MV-4-11 (cell line): ENCODE results near the gene ABCC6.
"Not testable (repeated sequence)": the region's sequence is repeated elsewhere in the genome, so short reads cannot be mapped to it uniquely, and the experiment has no call there.

Source experiments
- DNase-seq: peaks from one replicate; lab custom pipeline; 2025; lab: John Stamatoyannopoulos, UW

The ABCC6 gene

GRCh38 chr16:16223662-16224241, 458 bp upstream of the ABCC6 start:
- not testable (repeated sequence) for DNase-seq

GRCh38 chr16:16221382-16221781, 1.9 kb downstream of the ABCC6 start:
- not testable (repeated sequence) for DNase-seq

- not testable (repeated sequence) for DNase-seq
Measured at GRCh38 chr16:16220449-16220848, 2.8 kb downstream of the ABCC6 start.

GRCh38 chr16:16218787-16219186, 4.5 kb downstream of the ABCC6 start:
- DNase-seq: not testable (repeated sequence)

- DNase-seq: not testable (repeated sequence)
Measured at GRCh38 chr16:16218349-16218748, 4.9 kb downstream of the ABCC6 start.

- DNase-seq: peak; percentile 71
Measured at GRCh38 chr16:16213863-16214293, 9.4 kb downstream of the ABCC6 start.

- not testable (repeated sequence) for DNase-seq
Measured at GRCh38 chr16:16211404-16211803, 11.9 kb downstream of the ABCC6 start.

GRCh38 chr16:16208461-16208860, 14.8 kb downstream of the ABCC6 start:
- DNase-seq: not testable (repeated sequence)

GRCh38 chr16:16207787-16208334, 15.4 kb downstream of the ABCC6 start:
- peak; percentile 64 for DNase-seq

- DNase-seq: peak; percentile 81
Measured at GRCh38 chr16:16207097-16207786, 16.1 kb downstream of the ABCC6 start.

GRCh38 chr16:16205864-16206263, 17.4 kb downstream of the ABCC6 start:
- not testable (repeated sequence) for DNase-seq

GRCh38 chr16:16204552-16204951, 18.7 kb downstream of the ABCC6 start:
- not testable (repeated sequence) for DNase-seq

GRCh38 chr16:16203494-16203893, 19.8 kb downstream of the ABCC6 start:
- not testable (repeated sequence) for DNase-seq

GRCh38 chr16:16202400-16203143, 20.7 kb downstream of the ABCC6 start:
- DNase-seq: peak; percentile 75

GRCh38 chr16:16201880-16202279, 21.4 kb downstream of the ABCC6 start:
- peak; percentile 1 for DNase-seq

- not testable (repeated sequence) for DNase-seq
Measured at GRCh38 chr16:16200391-16200790, 22.9 kb downstream of the ABCC6 start.

- DNase-seq: peak; percentile 42
Measured at GRCh38 chr16:16199428-16199827, 23.9 kb downstream of the ABCC6 start.

- no peak for DNase-seq
Measured at GRCh38 chr16:16197966-16198365, 25.3 kb downstream of the ABCC6 start.

- no peak for DNase-seq
Measured at GRCh38 chr16:16197331-16197730, 26.0 kb downstream of the ABCC6 start.

GRCh38 chr16:16196099-16196498, 27.2 kb downstream of the ABCC6 start:
- DNase-seq: no peak

- no peak for DNase-seq
Measured at GRCh38 chr16:16191493-16192167, 31.7 kb downstream of the ABCC6 start.

- not testable (repeated sequence) for DNase-seq
Measured at GRCh38 chr16:16190966-16191365, 32.3 kb downstream of the ABCC6 start.
